Measurements from ENCODE around the gene TREM2.

DNA sequence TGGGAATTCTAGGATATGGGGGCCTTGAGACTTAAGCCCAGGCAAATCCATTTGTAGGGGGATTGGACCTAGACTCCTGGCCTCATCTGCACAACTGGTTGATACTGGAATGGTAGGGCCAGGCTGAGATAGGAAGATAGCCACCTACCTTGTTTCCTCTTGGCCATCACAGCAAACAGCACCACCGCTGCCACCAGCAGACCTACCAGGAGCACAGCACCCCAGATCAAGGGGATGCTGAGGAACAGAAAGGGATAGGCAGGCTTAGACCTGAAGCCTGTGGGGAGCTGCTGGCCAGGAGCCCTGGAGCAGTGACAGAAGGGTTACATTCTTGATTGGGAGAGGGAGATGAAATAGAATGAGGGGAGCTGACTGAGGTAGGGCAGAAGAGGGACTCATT, 12.2 kb downstream of the TREM2 start:
- no peak for TF ChIP-seq EZH2 (IDR thresholded peaks at IDR 0.05)
- TF ChIP-seq POLR2AphosphoS5 (IDR thresholded peaks at IDR 0.05; ENCODE audit: borderline replicate concordance, low read depth, low read length): no peak
- TF ChIP-seq FOXP2 (optimal IDR thresholded peaks at IDR 0.05; ENCODE audit: control extremely low read depth, extremely low read length, insufficient read depth): no peak

All from SK-N-MC (cell line).